ENCODE results near the gene EEF1AKMT4. TPM values are rescaled to one million over a fixed set of nuclear protein-coding genes. Genes with fewer than 3 reads are reported as not detected.
A peak's percentile ranks its signal among the peaks of the same experiment; 100 is the strongest.

EEF1AKMT4 gene
- total and polyA plus RNA-seq, 2 of the 4 experiments (the other 2 are of a cell fraction) = 2.9 to 3.6 TPM

DNA sequence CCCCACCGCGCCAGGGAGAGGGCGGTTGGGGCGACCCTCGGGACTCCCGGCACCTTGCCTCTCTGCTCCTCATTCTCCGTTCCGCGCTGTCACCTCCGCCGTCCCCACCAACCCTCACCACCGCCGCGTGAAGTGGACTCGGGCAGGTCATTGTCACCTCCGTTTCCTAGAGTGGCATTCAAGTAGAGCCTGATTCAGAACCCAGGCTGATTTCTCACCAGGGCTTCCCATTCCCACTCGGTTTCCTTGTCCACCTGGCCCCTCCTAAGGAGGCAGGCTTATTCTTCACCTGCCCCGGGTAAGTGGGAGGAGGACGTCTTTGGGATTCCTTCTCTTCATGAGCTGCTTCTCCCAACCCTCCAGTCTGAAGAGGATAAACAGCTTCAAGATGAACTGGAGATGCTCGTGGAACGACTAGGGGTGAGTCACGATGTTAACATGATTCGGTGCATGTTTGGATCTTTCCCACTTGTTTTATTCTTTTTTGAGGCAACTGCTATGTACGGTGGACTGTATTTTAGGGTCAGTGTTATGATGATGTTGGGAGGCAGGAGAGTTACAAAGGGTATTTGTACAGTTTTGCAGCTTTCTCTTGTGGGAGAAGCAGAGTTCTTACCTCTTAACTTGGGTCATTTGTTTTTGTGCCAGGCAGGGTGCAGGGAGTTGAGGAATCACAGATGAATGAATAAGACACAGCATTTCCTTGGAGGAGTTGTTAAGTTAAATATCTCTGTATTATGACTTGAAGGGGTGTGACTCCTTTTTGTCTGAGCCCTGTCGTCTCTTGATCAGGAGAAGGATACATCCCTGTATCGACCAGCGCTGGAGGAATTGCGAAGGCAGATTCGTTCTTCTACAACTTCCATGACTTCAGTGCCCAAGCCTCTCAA is 50.3 kb downstream of the EEF1AKMT4 start:
- peaks cover 2% of the 10 kb centered on the region; the same call in 1 of the 2 replicates for H3K27me3 ChIP-seq (ENCODE audit: control insufficient read depth, insufficient read depth, low read length)
- H3K27ac ChIP-seq (ENCODE audit: insufficient read depth, low read length) = peak overlapping the region; percentile 91
- no peaks in the 10 kb centered on the region for H3K9me3 ChIP-seq (ENCODE audit: control insufficient read depth, insufficient read depth, low read length)
- dilution Hi-C loops (cut with HindIII; ENCODE audit: low sequenced_read_pairs, unreplicated experiment) = no loop called here
- POLR2A ChIA-PET (ENCODE audit: unreplicated experiment) = no interaction called here
- H3K14ac ChIP-seq (replicated peaks; ENCODE audit: low read depth, low read length) = peak overlapping the region; percentile 62
- H3K9ac ChIP-seq (ENCODE audit: low read depth, low read length) = peak overlapping the region; percentile 93
- 0% methylated on average over 10 of the region's 29 CpGs; no CpG with 5 or more reads in 1 of the 2 experiments for WGBS, 2 experiments (ENCODE audit: extremely low coverage in 2 of 2, insufficient read length in 1 of 2)
- peak overlapping the region; percentile 0 to 67; a peak in 2 of 4 replicates for H4K8ac ChIP-seq (ENCODE audit: low read depth in 2 of 2, low read length in 2 of 2)
- peak overlapping the region; percentile 96 for H3K23ac ChIP-seq (ENCODE audit: low read depth, low read length)
- H3K56ac ChIP-seq (ENCODE audit: extremely low read depth, insufficient read depth, low read length) = peak overlapping the region; percentile 83
- H3K18ac ChIP-seq (ENCODE audit: low read depth, low read length) = no peak overlapping the region
- peak overlapping the region; percentile 58 for H2AK5ac ChIP-seq (ENCODE audit: low read depth, low read length)
- DNase-seq (peak; percentile 73), ATAC-seq (ENCODE audit: low read depth) (peak; percentile 15)
- in situ Hi-C loops (cut with MboI; ENCODE audit: low sequenced_read_pairs) = no loop called here
- H3K4me2 ChIP-seq (ENCODE audit: low read depth, low read length) = peak overlapping the region; percentile 95
- H2BK20ac ChIP-seq (ENCODE audit: low read depth, low read length) = no peak overlapping the region
- no TSS peak for BruUV-seq (replicated peaks)
- H3K4ac ChIP-seq (ENCODE audit: low read depth, low read length) = peak overlapping the region; percentile 76
- intact Hi-C loops (cut with micrococcal nuclease) = loop anchor here (1.0 kb wide), 1 partner anchor 15 kb away; the partner anchor contains the start of gene EIF4G1
- H3K36me3 ChIP-seq (ENCODE audit: control insufficient read depth, insufficient read depth, low read length) = peaks cover 36% of the 10 kb centered on the region
- H2BK15ac ChIP-seq (ENCODE audit: low read depth, low read length) = peak overlapping the region; percentile 12; the same call in 1 of the 3 replicates
- no peaks in the 10 kb centered on the region; the same call in 1 of the 2 replicates for H3K9me1 ChIP-seq (ENCODE audit: insufficient read depth, low read length)
- H3K79me1 ChIP-seq (ENCODE audit: low read depth in 1 of 2, low read length in 2 of 2) = peaks cover 27 to 49% of the 10 kb centered on the region in 2 experiments
- CTCF ChIA-PET = interaction anchor here (0.9 kb wide), 1 partner anchor 11 kb away, joined by 3 read pairs; no protein-coding TSS in a partner anchor
- H2AFZ ChIP-seq (replicated peaks; ENCODE audit: low read length, poor library complexity) = peak overlapping the region; percentile 86
- peaks cover 44% of the 10 kb centered on the region for H4K20me1 ChIP-seq (ENCODE audit: insufficient read depth, low read length)
- peak overlapping the region; percentile 96 for H3K4me3 ChIP-seq (ENCODE audit: insufficient read depth, low read depth, low read length)
- H4K5ac ChIP-seq (ENCODE audit: low read depth, low read length) = peak overlapping the region; percentile 65
- peak overlapping the region; percentile 64 for H2BK120ac ChIP-seq (ENCODE audit: low read depth, low read length)
- peak overlapping the region; percentile 85 for H2BK5ac ChIP-seq (ENCODE audit: low read depth, low read length, poor library complexity, severe bottlenecking)
- peaks cover 2% of the 10 kb centered on the region; the same call in 1 of the 2 replicates for H3K4me1 ChIP-seq (ENCODE audit: control insufficient read depth, insufficient read depth, low read length)
- peak overlapping the region; percentile 98 for H2AK9ac ChIP-seq (replicated peaks; ENCODE audit: low read depth, low read length, poor library complexity)
- peak overlapping the region; percentile 57 for H4K91ac ChIP-seq (ENCODE audit: insufficient read depth, low read depth, low read length)
- TF ChIP-seq, protein P1, sequence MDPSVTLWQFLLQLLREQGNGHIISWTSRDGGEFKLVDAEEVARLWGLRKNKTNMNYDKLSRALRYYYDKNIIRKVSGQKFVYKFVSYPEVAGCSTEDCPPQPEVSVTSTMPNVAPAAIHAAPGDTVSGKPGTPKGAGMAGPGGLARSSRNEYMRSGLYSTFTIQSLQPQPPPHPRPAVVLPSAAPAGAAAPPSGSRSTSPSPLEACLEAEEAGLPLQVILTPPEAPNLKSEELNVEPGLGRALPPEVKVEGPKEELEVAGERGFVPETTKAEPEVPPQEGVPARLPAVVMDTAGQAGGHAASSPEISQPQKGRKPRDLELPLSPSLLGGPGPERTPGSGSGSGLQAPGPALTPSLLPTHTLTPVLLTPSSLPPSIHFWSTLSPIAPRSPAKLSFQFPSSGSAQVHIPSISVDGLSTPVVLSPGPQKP (IDR thresholded peaks at IDR 0.05; ENCODE audit: borderline replicate concordance, low read depth, low read length) = no peak
- peak; percentile 33; the same call in 1 of the 2 replicates for TF ChIP-seq FOS (IDR thresholded peaks at IDR 0.05; ENCODE audit: low read depth, low read length)
- no peak for TF ChIP-seq CEBPB (IDR thresholded peaks at IDR 0.05; ENCODE audit: low read depth, low read length)
- TF ChIP-seq RFX5 (IDR thresholded peaks at IDR 0.05; ENCODE audit: low read depth, low read length) = no peak
- TF ChIP-seq MXI1 (IDR thresholded peaks at IDR 0.05; ENCODE audit: borderline replicate concordance, low read depth, low read length) = peak; percentile 76; the same call in 1 of the 2 replicates
- peak; percentile 61 for TF ChIP-seq POLR2A (IDR thresholded peaks at IDR 0.05; ENCODE audit: low read depth, low read length)

All from IMR-90 (cell line).